GM12891 (cell line): Measurements from ENCODE around the gene FGD5.

Experiments
- DNase-seq: peaks from one replicate; pipeline ENCODE4 v3.0.0; 2011; ENCODE audit warnings: low spot score; ENCODE audit not compliant: insufficient read length
- FAIRE-seq: peaks from 2 replicates; lab custom pipeline; 2011; peaks lifted over from hg19 to GRCh38; lab: Jason Lieb, UNC
- PAX5 ChIP-seq: IDR thresholded peaks from 2 replicates; pipeline ENCODE4 v1.6.1; 2011; ENCODE audit warnings: low read length, moderate library complexity, mild to moderate bottlenecking; ENCODE audit not compliant: insufficient read depth, severe bottlenecking
- POLR2A ChIP-seq: IDR thresholded peaks from 2 replicates; pipeline ENCODE4 v1.6.1; 2011; ENCODE audit warnings: low read depth, low read length, control low read depth
- POLR2AphosphoS5 ChIP-seq: IDR thresholded peaks from 2 replicates; pipeline ENCODE4 v1.6.1; 2011; ENCODE audit warnings: low read depth, low read length, control low read depth
- POU2F2 ChIP-seq: IDR thresholded peaks from 2 replicates; pipeline ENCODE4 v1.6.1; 2011; ENCODE audit warnings: low read depth, mild to moderate bottlenecking, control low read depth, low read length, moderate library complexity
- SPI1 ChIP-seq: IDR thresholded peaks from 2 replicates; pipeline ENCODE4 v1.6.1; 2011; ENCODE audit warnings: low read depth, low read length, control low read depth
- TAF1 ChIP-seq: IDR thresholded peaks from 2 replicates; pipeline ENCODE4 v1.6.1; 2011; ENCODE audit warnings: low read depth, low read length, control low read depth

The FGD5 gene

DNA sequence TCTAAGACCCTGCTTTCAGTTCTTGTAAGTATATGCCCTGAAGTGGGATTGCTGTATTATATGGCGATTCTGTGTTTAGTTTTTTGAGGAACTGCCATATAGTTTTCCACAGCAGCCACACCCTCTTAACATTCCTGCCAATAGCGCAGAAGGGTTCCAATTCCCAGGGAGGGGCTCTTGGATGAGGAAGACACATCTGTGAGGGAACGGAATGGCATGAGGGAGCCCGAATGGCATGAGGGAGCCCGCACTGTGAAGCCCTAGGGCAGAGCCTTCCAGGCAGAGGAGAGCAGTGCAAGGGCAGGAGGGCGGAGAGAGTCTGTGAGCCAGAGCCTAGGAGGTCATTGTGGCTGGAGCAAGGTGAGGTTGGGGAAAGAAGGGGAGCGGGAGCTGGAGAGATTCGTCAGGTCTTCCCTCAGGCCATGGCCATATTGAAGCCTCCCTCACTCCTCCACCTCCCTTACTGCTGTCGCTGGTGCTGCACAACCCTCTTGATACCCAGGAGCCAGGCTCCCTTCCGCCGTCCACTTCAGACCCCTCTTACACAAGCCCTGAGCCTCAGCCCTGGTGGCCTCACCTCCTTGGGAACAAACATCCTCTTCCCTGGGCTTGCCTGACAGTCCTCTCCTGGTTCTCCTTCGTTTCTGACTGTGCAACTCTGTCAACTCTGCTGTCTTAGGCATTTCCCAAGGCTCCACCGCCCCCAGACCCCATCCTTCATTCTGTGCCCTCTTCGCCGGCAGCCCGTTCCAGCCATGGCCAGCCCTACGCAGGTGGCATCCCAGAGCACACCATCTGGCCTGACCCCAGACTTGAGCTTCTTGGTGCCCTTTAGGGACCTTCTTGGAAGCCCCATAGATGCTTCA lies 51.4 kb downstream of the FGD5 start:
- FAIRE-seq (no peak), DNase-seq (no peak)
- TF ChIP-seq SPI1 (no peak), PAX5 (no peak), POLR2AphosphoS5 (no peak), TAF1 (no peak), POLR2A (no peak), POU2F2 (no peak)

DNA sequence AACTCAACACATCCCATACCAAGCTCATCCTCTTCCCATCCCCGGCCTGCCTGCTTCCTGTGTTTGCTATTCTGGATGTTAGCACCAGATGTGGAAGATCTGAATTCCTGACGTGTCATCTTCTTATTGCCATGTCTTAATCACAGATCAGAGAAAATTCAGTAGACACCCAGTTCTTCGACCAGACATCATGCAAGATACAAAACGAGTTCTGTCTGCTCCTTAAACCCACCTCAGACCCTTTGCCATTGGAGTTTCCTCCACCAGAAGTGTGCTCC lies 52.0 kb downstream of the FGD5 start:
- no peak for DNase-seq
- no peak for FAIRE-seq
- no peak for TF ChIP-seq TAF1
- TF ChIP-seq POLR2A, result no peak
- no peak for TF ChIP-seq POU2F2
- no peak for TF ChIP-seq SPI1
- TF ChIP-seq POLR2AphosphoS5, result no peak
- no peak for TF ChIP-seq PAX5

DNA sequence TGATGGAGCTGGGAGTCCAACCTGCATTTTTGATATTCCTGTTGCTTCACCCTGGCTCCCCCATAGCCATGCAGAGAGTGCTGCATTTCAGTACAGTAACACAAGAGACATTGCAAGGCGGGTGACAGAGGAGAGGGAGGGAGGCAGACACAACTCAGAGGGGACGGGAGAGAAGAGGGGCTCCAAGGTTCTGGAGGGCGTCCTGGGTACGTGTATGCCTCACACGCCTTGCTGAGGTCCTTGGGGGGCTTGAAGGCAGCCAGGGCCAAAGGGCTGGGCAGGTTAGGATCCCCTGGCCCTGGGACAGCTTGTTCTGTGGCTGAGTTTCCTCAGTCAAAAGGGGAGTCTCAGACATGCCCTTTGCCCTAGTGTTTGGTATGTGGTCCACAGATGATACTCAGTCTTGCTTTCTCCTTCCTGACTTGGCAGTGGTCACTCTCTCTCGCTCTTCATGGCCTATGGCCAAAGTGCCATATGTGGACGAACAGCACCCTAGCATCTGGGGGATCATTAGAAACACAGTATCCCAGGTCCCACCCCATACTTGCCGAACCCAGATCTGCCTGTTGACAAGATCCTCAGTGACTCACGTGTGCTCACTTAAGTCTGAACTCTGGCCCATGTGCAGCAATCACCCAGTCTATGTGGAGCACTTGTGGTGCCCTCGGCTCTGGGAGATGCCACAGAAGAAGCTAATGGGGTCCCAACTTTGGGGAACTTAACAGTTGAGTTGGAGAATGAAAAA lies 52.9 kb downstream of the FGD5 start:
- FAIRE-seq (no peak), DNase-seq (no peak)
- TF ChIP-seq PAX5 (no peak), POLR2AphosphoS5 (no peak), POLR2A (no peak), TAF1 (no peak), POU2F2 (no peak)

DNA sequence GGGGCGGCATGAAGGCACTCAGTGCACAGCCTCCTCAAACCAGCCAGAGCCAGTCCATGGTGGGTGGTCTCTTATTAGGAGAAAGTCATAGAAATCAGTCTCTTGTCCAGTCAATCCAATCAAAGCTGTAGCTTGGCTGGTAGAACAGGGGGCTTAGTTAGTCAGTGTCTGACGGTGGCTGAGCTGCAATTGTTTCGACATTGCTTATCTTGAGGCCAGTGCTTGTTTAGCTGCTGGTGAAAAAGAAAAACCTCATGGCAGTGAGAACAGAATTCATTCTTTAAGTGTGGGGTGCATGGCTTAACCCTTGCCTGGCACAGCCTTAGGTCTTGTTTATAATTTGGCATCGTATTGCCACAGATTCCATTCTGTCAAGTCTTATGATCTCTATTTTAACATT lies 53.9 kb downstream of the FGD5 start:
- DNase-seq (no peak), FAIRE-seq (no peak)
- TF ChIP-seq POLR2AphosphoS5 (no peak), SPI1 (no peak), POLR2A (no peak), PAX5 (no peak), POU2F2 (no peak), TAF1 (no peak)

DNA sequence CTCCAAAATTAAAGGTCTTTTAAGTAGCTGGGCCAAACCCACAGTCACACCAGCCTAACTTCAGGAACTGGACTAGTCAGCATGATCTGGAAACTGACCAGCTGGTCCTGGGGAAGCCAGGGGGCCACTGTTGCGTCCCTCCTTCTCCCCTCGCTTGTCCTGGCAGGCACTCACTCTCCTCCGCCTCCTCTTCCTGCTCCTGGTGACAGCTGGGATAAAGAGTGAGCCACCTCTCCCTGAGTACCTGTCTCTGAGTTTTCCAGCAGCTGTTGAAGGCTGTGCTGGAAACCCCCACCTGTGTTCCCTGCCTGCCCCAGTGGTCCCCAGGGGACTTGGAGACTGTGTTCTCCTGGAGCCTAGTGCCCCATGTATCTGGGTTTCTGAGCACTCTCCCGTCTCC lies 56.0 kb downstream of the FGD5 start:
- DNase-seq (no peak), FAIRE-seq (no peak)
- TF ChIP-seq PAX5, result no peak
- TF ChIP-seq POLR2A, result no peak
- no peak for TF ChIP-seq SPI1
- TF ChIP-seq TAF1, result no peak
- no peak for TF ChIP-seq POU2F2
- TF ChIP-seq POLR2AphosphoS5, result no peak

DNA sequence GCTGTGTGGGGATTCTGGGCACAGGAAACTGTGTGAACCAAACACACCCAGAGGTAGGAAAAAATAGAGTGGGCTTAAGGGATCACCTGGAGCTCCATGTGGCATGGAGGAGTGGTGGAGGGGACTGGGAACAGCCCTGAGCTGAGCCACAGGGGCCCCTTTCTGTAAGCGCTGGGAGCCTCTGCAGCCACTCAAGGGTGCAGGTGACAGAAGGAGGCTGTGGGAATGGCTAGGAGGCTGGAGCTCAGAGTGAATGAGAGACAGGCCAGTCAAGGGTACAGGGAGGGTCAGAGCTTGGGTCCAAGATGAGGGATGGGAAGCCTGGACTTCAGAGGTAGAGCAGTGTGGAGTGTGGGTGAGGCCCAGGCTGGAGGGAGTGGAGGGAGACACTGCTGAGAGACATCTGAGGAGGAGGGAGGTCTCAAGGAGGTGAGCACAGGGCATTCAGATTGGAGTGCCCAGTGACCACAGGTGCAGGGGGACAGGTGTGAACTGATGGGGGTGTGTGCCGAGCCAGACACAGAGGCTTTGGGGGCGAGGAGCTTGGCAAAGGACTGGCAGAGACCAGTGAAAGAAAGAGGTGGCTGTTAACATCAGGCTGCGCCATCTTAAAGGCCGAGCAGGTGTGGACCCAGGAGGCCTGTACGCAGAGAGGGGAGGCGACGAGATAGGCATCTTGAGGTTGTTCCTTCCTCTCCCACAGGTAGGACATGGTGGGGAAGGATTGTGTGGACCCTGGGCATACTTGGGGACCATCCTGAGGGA lies 56.8 kb downstream of the FGD5 start:
- no peak for DNase-seq
- FAIRE-seq, result no peak
- TF ChIP-seq PAX5 (no peak), POLR2AphosphoS5 (no peak), SPI1 (no peak), POLR2A (no peak), POU2F2 (no peak), TAF1 (no peak)

DNA sequence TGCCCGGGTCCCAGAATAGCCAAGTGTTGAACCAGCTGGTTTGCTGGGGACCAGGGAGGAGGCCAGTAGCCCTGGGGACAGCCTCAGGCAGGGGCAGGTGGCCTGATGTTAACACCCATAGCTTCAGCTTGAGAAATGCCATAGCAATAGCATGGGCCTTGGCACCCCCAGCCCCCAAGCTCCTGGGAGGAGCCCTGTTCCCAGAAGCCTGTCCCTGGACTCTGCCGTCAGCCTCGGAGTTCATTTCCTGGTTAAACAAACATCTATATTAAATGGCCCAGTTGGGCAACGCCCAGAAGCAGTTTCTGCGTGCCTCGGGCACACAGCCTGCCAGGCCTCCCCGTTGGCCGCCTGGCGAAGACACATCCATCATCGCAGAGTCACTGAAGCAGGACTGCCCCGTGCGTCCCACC lies 58.2 kb downstream of the FGD5 start:
- TF ChIP-seq POLR2AphosphoS5, result no peak
- no peak for TF ChIP-seq PAX5
- TF ChIP-seq TAF1, result no peak
- TF ChIP-seq POLR2A, result no peak
- TF ChIP-seq POU2F2, result no peak
- no peak for TF ChIP-seq SPI1
- FAIRE-seq (no peak), DNase-seq (no peak)

DNA sequence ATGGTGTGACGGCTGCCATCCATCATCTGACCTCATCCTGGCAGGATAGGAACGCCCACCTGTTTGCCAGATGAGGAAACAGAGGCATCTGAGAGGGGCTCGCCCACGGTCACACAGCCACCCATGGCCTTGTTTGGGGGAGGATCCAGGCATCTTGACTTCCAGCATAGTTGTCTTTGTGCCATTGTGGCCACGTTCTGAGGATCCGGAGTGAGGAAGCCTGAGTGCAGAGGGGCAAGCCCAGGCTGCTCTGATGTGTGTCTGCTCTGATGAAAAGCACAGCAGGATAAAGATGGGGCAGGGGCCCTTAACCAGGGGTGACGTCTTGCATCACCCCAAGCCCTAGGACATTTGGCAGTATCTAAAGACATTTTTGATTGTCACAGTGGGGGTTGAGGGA lies 58.7 kb downstream of the FGD5 start:
- no peak for TF ChIP-seq SPI1
- TF ChIP-seq PAX5, result no peak
- DNase-seq (no peak), FAIRE-seq (no peak)

DNA sequence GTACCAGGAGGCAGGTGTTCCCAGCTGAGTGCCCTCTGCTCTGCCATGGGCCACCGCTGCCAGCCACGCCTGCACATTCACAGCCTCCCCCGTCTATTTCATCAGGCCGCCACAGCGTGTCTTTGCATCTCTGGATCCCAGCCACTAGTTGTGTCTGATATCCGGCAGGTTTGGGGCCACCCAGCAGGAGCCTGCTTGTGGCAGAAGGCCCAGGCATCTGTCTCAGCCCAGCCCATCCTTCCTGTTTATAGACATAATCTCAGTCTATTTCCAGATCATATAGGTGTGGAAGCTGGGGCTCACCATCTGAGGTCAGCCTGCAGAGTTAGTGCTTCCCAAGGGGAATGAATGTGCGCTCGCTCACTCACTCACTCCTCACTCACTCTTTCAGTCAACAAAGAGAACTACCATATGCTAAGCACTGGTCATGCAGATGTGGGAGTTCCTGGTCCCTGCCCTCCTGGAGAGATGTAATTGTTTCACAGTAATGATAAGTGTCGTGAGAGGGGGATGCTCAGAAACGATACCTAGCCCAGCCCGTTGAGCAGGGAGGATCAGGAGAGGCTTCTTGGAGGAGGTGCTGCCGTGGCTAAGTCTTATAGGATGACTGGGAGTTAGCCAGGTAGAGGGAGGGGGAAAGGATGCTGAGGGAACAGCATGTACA lies 60.6 kb downstream of the FGD5 start:
- FAIRE-seq, result no peak
- DNase-seq, result no peak
- TF ChIP-seq PAX5 (no peak), POLR2AphosphoS5 (no peak), POLR2A (no peak), POU2F2 (no peak), SPI1 (no peak)
